Gastrocnemius medialis (tissue), 4 donors: ENCODE measurements around the gene CBARP.

Experiments used
- POLR2A ChIP-seq, 2 donors: fragments of 450-650 bp; IDR thresholded peaks; one replicate each; pipeline ENCODE4 v1.6.1; 2017; ENCODE audit warnings: antibody characterized with exemption in 2 of 2, mild to moderate bottlenecking in 2 of 2, moderate library complexity in 2 of 2
- TF ChIP-seq, protein P1 (sequence below), 5 experiments: fragments of 450-650 bp in 3 of 5; fragments of 200-600 bp in 2 of 5; sonication (generic) in 2 of 5; IDR thresholded peaks in 4 of 5; conservative IDR thresholded peaks in 1 of 5; 1 replicate in 4 of 5; 2 replicates in 1 of 5; pipeline ENCODE4 v1.5.1; 2016 to 2019; ENCODE audit warnings: antibody characterized with exemption in 5 of 5, mild to moderate bottlenecking in 3 of 5, moderate library complexity in 3 of 5

DNA sequence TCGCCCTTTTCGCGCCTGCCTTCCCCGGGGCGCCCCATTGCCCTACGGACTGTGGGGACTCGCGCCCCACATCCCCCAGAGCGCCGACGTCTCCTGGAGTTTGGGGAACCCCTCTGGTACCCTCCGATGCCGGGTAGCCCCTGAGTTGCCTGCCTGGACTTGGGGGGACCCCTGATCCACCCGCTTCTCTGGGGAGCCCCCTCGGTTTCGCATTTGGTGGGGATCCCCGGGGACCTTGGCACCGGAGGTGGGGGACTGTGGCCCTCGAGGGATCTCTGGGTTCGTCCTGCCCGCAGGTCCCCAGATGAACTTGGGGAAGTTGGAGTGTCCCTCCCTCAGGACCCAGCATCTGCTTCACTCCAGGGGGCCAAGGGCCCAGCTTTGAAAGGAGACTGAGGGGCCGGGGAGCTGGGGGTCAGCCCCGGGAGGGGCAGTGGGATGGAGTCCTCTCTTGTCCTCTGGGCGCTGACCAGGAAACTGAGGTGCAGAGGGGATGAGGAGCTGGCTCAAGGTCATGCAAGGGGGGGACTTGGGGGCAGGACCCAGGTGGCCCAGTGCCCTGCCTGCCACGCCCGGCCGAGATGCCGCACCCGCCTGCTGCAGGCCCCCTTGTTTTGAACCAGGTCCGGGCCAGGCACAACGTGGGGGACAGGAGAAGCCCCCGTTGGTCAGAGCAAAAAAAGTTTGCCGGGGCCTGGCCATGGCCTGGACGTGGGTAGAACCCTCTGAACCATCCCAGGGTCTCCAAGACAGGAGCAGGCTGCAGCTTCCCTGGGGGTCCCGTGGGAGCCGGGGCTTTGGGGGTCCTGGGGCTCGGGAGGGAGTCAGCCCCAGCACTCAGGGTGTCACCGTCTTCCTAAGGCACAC lies 48.9 kb upstream of the CBARP start:
- TF ChIP-seq, protein P1, sequence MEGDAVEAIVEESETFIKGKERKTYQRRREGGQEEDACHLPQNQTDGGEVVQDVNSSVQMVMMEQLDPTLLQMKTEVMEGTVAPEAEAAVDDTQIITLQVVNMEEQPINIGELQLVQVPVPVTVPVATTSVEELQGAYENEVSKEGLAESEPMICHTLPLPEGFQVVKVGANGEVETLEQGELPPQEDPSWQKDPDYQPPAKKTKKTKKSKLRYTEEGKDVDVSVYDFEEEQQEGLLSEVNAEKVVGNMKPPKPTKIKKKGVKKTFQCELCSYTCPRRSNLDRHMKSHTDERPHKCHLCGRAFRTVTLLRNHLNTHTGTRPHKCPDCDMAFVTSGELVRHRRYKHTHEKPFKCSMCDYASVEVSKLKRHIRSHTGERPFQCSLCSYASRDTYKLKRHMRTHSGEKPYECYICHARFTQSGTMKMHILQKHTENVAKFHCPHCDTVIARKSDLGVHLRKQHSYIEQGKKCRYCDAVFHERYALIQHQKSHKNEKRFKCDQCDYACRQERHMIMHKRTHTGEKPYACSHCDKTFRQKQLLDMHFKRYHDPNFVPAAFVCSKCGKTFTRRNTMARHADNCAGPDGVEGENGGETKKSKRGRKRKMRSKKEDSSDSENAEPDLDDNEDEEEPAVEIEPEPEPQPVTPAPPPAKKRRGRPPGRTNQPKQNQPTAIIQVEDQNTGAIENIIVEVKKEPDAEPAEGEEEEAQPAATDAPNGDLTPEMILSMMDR (IDR thresholded peaks at IDR 0.05 in 4 of 5, conservative IDR thresholded peaks at IDR 0.05 in 1 of 5): no peak
- no peak for TF ChIP-seq POLR2A (IDR thresholded peaks at IDR 0.05)
